Caco-2 (cell line): Measurements from ENCODE around the gene CCDC154. TPM values are rescaled to one million over a fixed set of nuclear protein-coding genes. Genes with fewer than 3 reads are reported as not detected.
A peak's percentile ranks its signal among the peaks of the same experiment; 100 is the strongest.

Experiments used
- BruUV-seq: library from RNA; stranded (reverse); fragments of 400-500 nt; replicated peaks from 2 replicates; lab custom pipeline; 2021; lab: Mats Ljungman, UMichigan
- CTCF ChIA-PET: fragments of 300-600 bp; sonication (Branson Sonifier 250); formaldehyde crosslinking; loops from one replicate; lab custom pipeline; 2022; ENCODE audit warnings: antibody characterized with exemption; lab: Charles Lee
- POLR2A ChIA-PET: fragments of 300-600 bp; sonication (Branson Sonifier 250); formaldehyde crosslinking; loops from one replicate; lab custom pipeline; 2022; ENCODE audit warnings: antibody characterized with exemption; lab: Charles Lee
- DNase-seq, 2 experiments: peaks; one replicate each; pipeline versions ENCODE4 v3.0.0 to v3.0.0-alpha.2; 2020 to 2022
- H3K27me3 ChIP-seq: replicated peaks from 2 replicates; pipeline ENCODE4 v1.6.0; 2011; ENCODE audit warnings: low read length; ENCODE audit not compliant: control insufficient read depth, insufficient read depth
- H3K36me3 ChIP-seq: 2 replicates; pipeline ENCODE4 v1.5.1; 2011; ENCODE audit warnings: low read length; ENCODE audit not compliant: control insufficient read depth, insufficient read depth
- H3K4me1 ChIP-seq: fragments of 250-450 bp; sonication (Bioruptor Pico); 2 replicates; pipeline ENCODE4 v1.5.1; 2020; ENCODE audit warnings: mild to moderate bottlenecking
- H3K4me3 ChIP-seq: 2 replicates; pipeline ENCODE4 v1.5.1; 2011; ENCODE audit warnings: low read depth, mild to moderate bottlenecking, control low read depth, low read length
- H3K9me3 ChIP-seq: fragments of 250-450 bp; sonication (Bioruptor Pico); 2 replicates; pipeline ENCODE4 v1.5.1; 2020; ENCODE audit warnings: mild to moderate bottlenecking, moderate library complexity
- H3K27ac Mint-ChIP-seq: one replicate; pipeline ENCODE4 v1.8.0; 2022; ENCODE audit warnings: mixed read lengths; ENCODE audit not compliant: unreplicated experiment
- H3K27me3 Mint-ChIP-seq: one replicate; pipeline ENCODE4 v1.8.0; 2022; ENCODE audit warnings: mixed read lengths; ENCODE audit not compliant: insufficient read depth, unreplicated experiment
- H3K36me3 Mint-ChIP-seq: one replicate; pipeline ENCODE4 v1.8.0; 2022; ENCODE audit warnings: mild to moderate bottlenecking, mixed read lengths; ENCODE audit not compliant: insufficient read depth, unreplicated experiment
- H3K4me1 Mint-ChIP-seq: one replicate; pipeline ENCODE4 v1.8.0; 2022; ENCODE audit warnings: low read depth, mixed read lengths; ENCODE audit not compliant: unreplicated experiment
- H3K4me3 Mint-ChIP-seq: one replicate; pipeline ENCODE4 v1.8.0; 2022; ENCODE audit warnings: mild to moderate bottlenecking, moderate library complexity, mixed read lengths; ENCODE audit not compliant: unreplicated experiment
- H3K9me3 Mint-ChIP-seq: one replicate; pipeline ENCODE4 v1.8.0; 2022; ENCODE audit warnings: mixed read lengths; ENCODE audit not compliant: unreplicated experiment
- CTCF ChIP-seq, 2 experiments: fragments of 200-600 bp in 1 of 2; IDR thresholded peaks; 1 replicate in 1 of 2; 2 replicates in 1 of 2; pipeline versions ENCODE4 v1.5.1 to v1.8.0; 2011 to 2022; ENCODE audit warnings: antibody characterized with exemption in 1 of 2, control low read depth in 1 of 2, inconsistent platforms in 1 of 2, low read depth in 1 of 2, low read length in 1 of 2, mild to moderate bottlenecking in 1 of 2, moderate library complexity in 1 of 2; ENCODE audit not compliant: insufficient read depth in 1 of 2, severe bottlenecking in 1 of 2, unreplicated experiment in 1 of 2
- intact Hi-C: fragments of 100-400 bp; cut with micrococcal nuclease; formaldehyde crosslinking; loops from one replicate; pipeline ENCODE4 v1.10.0; 2022; ENCODE audit not compliant: unreplicated experiment
- total RNA-seq: library from RNA; stranded (reverse); gene quantifications from 2 replicates; pipeline ENCODE4 v1.2.3, GENCODE V29; 2022

CCDC154 gene
- total RNA-seq, 1 experiment from 2014 or later: 1.1 TPM

- H3K27ac Mint-ChIP-seq: no peak overlapping the region
Observed at GRCh38 chr16:1433756-1434155, 10.6 kb downstream of the CCDC154 start.

GRCh38 chr16:1433263-1433560 lies 11.1 kb downstream of the CCDC154 start:
- no peaks in the 10 kb centered on the region for H3K9me3 ChIP-seq
- H3K36me3 ChIP-seq: no peaks in the 10 kb centered on the region
- DNase-seq: no peak
- peaks cover 18% of the 10 kb centered on the region for H3K4me1 ChIP-seq
- Mint-ChIP-seq H3K9me3 (no peaks in the 10 kb centered on the region), H3K36me3 (no peaks in the 10 kb centered on the region), H3K4me1 (no peaks in the 10 kb centered on the region), H3K4me3 (no peak overlapping the region), H3K27ac (no peak overlapping the region), H3K27me3 (no peaks in the 10 kb centered on the region)
- ChIA-PET CTCF (no interaction called here), POLR2A (no interaction called here)
- H3K4me3 ChIP-seq: no peak overlapping the region
- BruUV-seq: no TSS peak
- no peak for TF ChIP-seq CTCF (IDR thresholded peaks at IDR 0.05; ENCODE audit: insufficient read depth in 1 of 2, low read depth in 1 of 2, low read length in 1 of 2, severe bottlenecking in 1 of 2, unreplicated experiment in 1 of 2)
- intact Hi-C loops: no loop called here
- H3K27me3 ChIP-seq: no peaks in the 10 kb centered on the region

More at GRCh38 chr16:1433756-1434155, 10.6 kb downstream of the CCDC154 start:
- POLR2A ChIA-PET: no interaction called here
- intact Hi-C loops: no loop called here
- CTCF ChIA-PET: no interaction called here
- no peaks in the 10 kb centered on the region for H3K27me3 ChIP-seq
- BruUV-seq: no TSS peak
- H3K4me1 Mint-ChIP-seq: no peaks in the 10 kb centered on the region
- H3K4me3 ChIP-seq: no peak overlapping the region
- no peak overlapping the region for H3K4me3 Mint-ChIP-seq
- no peaks in the 10 kb centered on the region for H3K36me3 ChIP-seq
- DNase-seq: no peak
- H3K27me3 Mint-ChIP-seq: no peaks in the 10 kb centered on the region
- H3K36me3 Mint-ChIP-seq: no peaks in the 10 kb centered on the region
- TF ChIP-seq CTCF (IDR thresholded peaks at IDR 0.05; ENCODE audit: insufficient read depth in 1 of 2, low read depth in 1 of 2, low read length in 1 of 2, severe bottlenecking in 1 of 2, unreplicated experiment in 1 of 2): no peak
- no peaks in the 10 kb centered on the region for H3K9me3 Mint-ChIP-seq
- H3K4me1 ChIP-seq: peaks cover 18% of the 10 kb centered on the region
- no peaks in the 10 kb centered on the region for H3K9me3 ChIP-seq

- DNase-seq: no peak
- no peak for TF ChIP-seq CTCF (IDR thresholded peaks at IDR 0.05; ENCODE audit: insufficient read depth in 1 of 2, low read depth in 1 of 2, low read length in 1 of 2, severe bottlenecking in 1 of 2, unreplicated experiment in 1 of 2)
- ChIA-PET CTCF (no interaction called here), POLR2A (no interaction called here)
- no peaks in the 10 kb centered on the region for H3K27me3 Mint-ChIP-seq
- H3K9me3 Mint-ChIP-seq: no peaks in the 10 kb centered on the region
- no peaks in the 10 kb centered on the region for H3K36me3 ChIP-seq
- H3K9me3 ChIP-seq: no peaks in the 10 kb centered on the region
- BruUV-seq: TSS peak; percentile 12
- H3K4me1 Mint-ChIP-seq: no peaks in the 10 kb centered on the region
- no peaks in the 10 kb centered on the region for H3K36me3 Mint-ChIP-seq
- intact Hi-C loops: no loop called here
- no peaks in the 10 kb centered on the region for H3K27me3 ChIP-seq
- no peak overlapping the region for H3K27ac Mint-ChIP-seq
- peaks cover 18% of the 10 kb centered on the region for H3K4me1 ChIP-seq
- H3K4me3 Mint-ChIP-seq: peak overlapping the region; percentile 16
- no peak overlapping the region for H3K4me3 ChIP-seq
Observed at GRCh38 chr16:1432388-1433262, 11.7 kb downstream of the CCDC154 start.
